Stimulated activated naive CD8-positive, alpha-beta T cell treated with anti-CD3 and anti-CD28 coated beads, Interleukin-15, Interleukin-2, amounts not matched to agents 100 ng/mL and 50 ng/mL, for 24 hours (primary cell): ENCODE data around the gene THBS2.
"Not testable (repeated sequence)": the region's sequence is repeated elsewhere in the genome, so short reads cannot be mapped to it uniquely, and the experiment has no call there.

Experiments
- H3K27ac Mint-ChIP-seq: one replicate; pipeline ENCODE4 v1.8.0; 2021; ENCODE audit warnings: mild to moderate bottlenecking, mixed read lengths
- H3K27me3 Mint-ChIP-seq: one replicate; pipeline ENCODE4 v1.8.0; 2021; ENCODE audit warnings: mixed read lengths
- H3K36me3 Mint-ChIP-seq: one replicate; pipeline ENCODE4 v1.8.0; 2021; ENCODE audit warnings: low read depth, mixed read lengths
- H3K4me1 Mint-ChIP-seq: one replicate; pipeline ENCODE4 v1.8.0; 2021; ENCODE audit warnings: low read depth, mixed read lengths
- H3K4me3 Mint-ChIP-seq: one replicate; pipeline ENCODE4 v1.8.0; 2021; ENCODE audit warnings: mild to moderate bottlenecking, mixed read lengths
- H3K9me3 Mint-ChIP-seq: one replicate; pipeline ENCODE4 v1.8.0; 2021; ENCODE audit warnings: mixed read lengths

The THBS2 gene

DNA sequence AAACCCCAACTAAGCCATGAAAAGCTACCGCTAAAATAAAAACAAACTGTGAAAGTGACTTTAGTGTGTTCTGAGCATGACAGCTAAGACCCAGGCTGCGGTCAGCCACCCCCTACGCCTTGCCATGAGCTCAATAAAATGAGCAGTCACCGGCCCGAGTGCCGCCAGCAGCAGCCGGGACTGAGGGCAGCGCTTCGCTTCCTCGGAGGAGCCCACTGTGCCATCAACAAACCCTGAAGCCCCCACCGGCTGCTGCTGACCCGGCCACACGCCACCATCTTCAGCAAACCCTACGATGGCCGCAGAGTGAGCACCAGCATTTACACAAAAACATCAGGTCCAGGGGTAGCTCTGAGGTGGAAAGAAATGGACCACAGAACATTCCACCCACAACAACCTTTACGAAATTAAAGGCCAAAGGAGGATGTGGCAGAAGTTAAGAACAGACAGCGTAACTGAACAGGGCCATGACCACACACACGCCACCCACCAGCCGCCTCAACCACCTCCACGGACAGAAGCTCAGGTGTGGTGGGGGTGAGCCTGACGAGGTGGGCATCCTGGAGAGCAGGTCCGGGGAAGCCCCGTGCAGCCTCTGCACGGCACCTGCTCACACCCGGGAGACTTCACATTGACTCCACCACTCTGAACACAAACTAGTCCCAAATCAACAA lies 67.0 kb downstream of the THBS2 start:
- Mint-ChIP-seq H3K9me3 (no peaks in the 10 kb centered on the region), H3K4me3 (no peak overlapping the region), H3K36me3 (no peaks in the 10 kb centered on the region), H3K27ac (no peak overlapping the region), H3K27me3 (no peaks in the 10 kb centered on the region), H3K4me1 (peaks cover 6% of the 10 kb centered on the region)

DNA sequence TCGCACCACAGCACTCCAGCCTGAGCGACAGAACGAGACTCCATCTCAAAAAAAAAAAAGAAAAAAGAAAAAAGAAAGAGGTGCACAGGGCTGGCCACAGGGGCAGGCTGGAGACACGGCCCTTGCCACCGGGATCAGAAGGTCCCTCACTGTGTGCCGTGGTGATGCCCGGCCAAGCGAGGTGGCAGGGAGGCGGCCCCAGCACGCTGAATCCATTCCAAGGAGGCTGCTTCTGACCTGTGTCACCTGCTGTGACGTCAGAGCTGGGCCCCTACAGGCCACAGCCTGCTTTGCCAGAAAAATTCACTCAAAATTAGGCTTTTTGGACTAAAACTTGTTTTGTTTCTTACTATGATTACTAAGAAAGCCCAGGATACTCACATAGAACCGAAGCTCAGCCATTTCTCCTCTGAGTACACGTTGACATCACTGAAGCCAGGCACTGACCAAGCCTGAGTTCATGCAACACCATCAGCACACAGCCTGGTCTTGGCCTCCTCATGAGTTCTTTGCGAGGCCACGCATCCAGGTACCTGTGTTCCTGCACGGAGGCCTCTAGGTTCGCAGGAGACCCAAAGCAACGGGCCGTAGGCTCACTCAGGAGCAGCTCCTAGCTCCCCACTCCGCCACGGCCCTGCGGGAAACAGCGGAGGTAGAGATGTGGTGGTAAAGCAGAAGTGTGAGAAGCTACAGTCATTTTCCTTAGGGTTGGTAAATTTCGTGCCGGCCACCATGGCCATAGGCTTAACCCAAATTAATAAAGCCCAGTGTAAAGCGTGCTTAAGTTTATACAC lies 67.8 kb downstream of the THBS2 start:
- H3K9me3 Mint-ChIP-seq = no peaks in the 10 kb centered on the region
- H3K27ac Mint-ChIP-seq = no peak overlapping the region
- H3K4me3 Mint-ChIP-seq = no peak overlapping the region
- H3K36me3 Mint-ChIP-seq = no peaks in the 10 kb centered on the region
- H3K27me3 Mint-ChIP-seq = no peaks in the 10 kb centered on the region
- H3K4me1 Mint-ChIP-seq = peaks cover 6% of the 10 kb centered on the region

DNA sequence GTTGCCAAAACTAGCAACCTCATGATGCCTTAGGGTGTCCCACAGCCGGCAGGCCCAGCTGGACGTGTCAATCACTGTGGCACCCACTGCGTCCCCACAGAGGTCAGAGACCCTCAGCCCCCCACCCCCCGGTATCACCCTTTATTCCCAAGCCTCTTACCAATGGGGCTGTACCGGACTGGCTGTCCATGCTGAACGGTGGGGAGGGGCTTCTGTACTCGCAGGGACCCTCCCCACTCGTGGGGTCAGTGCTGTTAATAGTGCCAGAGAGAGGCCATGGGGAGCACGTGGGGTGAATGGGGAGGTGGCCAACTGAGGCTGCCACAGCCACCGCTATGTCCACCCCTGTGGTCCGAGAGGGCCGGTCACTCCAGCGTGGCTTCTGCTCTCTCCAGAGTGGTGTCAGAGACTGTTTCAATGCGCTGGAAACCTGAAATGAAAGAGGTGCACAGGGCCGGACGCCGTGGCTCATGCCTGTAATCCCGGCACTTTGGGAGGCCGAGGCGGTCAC lies 68.6 kb downstream of the THBS2 start:
- no peak overlapping the region for H3K4me3 Mint-ChIP-seq
- peaks cover 6% of the 10 kb centered on the region for H3K4me1 Mint-ChIP-seq
- no peaks in the 10 kb centered on the region for H3K27me3 Mint-ChIP-seq
- no peaks in the 10 kb centered on the region for H3K9me3 Mint-ChIP-seq
- no peaks in the 10 kb centered on the region for H3K36me3 Mint-ChIP-seq
- no peak overlapping the region for H3K27ac Mint-ChIP-seq

DNA sequence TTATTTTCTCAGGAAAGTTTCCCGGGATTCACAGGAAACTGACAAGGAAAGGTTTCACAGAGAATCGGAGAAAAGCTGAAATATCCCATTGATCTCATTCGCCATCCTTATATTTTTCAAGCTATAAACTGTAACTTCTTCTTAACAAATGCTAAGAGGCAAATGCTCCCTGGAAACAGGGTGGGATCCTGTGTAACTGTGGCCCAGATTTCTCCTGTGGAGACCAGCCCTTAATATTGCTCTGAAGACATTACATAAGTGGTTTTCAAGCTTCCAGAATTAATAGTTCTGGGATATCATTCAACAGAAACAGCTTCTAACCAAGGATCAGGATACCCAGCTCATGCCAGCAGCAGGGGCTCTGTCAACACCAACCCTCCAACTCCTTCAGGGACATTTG lies 69.2 kb downstream of the THBS2 start:
- Mint-ChIP-seq H3K27me3 (peaks cover under 1% of the 10 kb centered on the region), H3K4me3 (no peak overlapping the region), H3K27ac (no peak overlapping the region), H3K9me3 (no peaks in the 10 kb centered on the region), H3K36me3 (no peaks in the 10 kb centered on the region), H3K4me1 (peaks cover 6% of the 10 kb centered on the region)

DNA sequence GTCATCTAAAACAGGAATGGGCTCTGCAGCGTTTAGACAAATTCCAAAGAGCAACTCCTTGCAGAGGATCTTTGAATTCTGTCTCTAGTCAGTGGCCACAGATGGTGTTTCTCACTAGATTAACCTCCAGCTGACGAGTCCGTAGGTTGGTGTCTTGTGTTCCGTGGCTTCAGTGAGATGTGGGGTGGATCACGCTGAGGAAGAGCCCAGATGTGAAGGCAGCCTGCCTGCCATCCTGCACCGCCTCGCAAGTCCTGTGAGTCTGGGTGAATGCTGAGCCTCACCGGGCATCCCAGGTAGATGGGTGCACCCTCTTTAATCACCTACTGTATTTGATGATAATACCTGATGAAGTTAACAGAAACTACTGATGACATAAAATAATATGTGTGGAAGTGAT lies 70.4 kb downstream of the THBS2 start:
- H3K4me1 Mint-ChIP-seq = peaks cover 3% of the 10 kb centered on the region
- peaks cover 4% of the 10 kb centered on the region for H3K27me3 Mint-ChIP-seq

DNA sequence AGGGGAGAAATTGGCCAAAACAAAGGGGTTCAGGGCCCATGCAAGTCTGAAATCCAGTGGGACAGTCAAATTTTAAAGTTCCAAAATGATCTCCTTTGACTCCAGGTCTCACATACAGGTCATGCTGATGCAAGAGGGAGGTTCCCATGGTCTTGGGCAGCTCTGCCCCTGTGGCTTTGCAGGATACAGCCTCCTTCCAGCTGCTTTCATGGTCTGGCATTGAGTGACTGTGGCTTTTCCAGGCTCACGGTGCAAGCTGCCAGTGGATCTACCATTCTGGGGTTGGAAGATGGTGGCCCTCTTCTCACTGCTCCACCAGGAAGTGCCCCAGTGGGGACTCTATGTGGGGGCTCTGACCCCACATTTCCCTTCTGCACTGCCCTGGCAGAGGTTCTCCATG lies 73.8 kb downstream of the THBS2 start:
- H3K27me3 Mint-ChIP-seq, H3K4me3 Mint-ChIP-seq, H3K27ac Mint-ChIP-seq, H3K9me3 Mint-ChIP-seq, H3K4me1 Mint-ChIP-seq, H3K36me3 Mint-ChIP-seq: not testable (repeated sequence)

More for the DNA sequence above, 70.4 kb downstream of the THBS2 start:
- Mint-ChIP-seq H3K36me3 (no peaks in the 10 kb centered on the region), H3K4me3 (no peak overlapping the region), H3K9me3 (no peaks in the 10 kb centered on the region), H3K27ac (no peak overlapping the region)

DNA sequence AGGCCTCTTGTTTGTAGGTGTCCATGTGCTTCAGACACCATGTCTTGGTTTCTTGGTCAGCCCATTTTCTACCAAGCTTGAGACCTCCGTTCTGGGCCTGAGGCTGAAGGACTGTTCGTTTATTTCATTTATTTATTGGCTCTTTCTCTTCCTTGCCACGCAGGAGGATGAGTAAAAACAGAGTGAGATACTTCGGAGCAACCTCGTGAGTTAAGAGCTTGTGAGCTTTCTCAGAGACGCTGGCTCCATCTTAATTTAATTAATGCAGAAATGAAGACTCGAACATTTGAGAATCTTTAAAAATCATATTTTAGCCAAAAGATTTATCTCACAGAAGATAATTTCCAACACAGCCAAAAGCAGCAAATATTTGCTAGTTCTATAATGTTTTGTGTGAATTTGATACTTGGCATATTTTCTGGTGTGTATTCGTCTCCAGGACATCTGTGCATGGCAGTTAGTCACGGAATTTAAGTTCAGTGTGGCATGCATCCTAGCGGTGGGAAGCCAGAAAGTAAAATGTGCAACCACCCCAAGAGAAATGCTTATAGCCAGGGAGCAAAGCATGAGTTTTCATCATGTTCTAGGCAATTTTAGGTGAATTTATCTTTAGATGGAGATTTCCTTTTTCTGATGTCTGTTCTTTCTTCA lies 76.0 kb downstream of the THBS2 start:
- Mint-ChIP-seq H3K9me3 (no peaks in the 10 kb centered on the region), H3K36me3 (no peaks in the 10 kb centered on the region), H3K27me3 (peaks cover 4% of the 10 kb centered on the region), H3K27ac (no peak overlapping the region), H3K4me3 (no peak overlapping the region), H3K4me1 (no peaks in the 10 kb centered on the region)

DNA sequence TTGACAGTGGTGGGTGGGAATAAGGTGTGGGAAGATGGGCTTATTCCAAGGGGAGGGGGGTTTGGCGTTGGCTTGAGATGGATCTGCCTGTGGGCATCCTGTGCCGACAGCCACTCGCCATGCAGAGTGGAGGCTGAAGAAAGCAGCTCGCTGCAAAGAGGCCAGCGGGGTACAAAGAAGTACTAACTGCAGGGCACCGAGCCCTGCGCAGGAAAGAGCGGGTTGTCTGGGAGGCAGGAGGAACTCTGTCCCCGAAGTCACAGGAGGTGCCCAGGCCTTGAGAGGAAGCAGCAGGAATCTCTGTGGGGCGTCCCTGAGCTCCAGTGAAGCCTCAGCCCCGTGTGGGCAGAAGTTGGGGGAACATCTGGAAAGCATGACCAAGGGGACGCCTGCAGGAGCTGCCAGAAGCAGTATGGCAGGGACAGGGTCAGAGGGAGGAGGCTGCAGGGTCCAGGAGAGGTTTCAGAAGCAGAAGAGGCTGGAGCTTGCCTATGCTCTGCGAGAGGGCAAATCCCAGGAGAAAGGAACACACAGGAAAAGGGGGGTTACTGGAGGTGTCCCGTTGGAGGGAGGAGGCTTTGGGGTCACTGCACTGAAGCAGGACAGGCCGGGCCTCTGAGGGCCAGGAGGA lies 77.2 kb downstream of the THBS2 start:
- Mint-ChIP-seq H3K36me3 (no peaks in the 10 kb centered on the region), H3K9me3 (no peaks in the 10 kb centered on the region), H3K27me3 (peaks cover 4% of the 10 kb centered on the region), H3K27ac (no peak overlapping the region), H3K4me1 (no peaks in the 10 kb centered on the region), H3K4me3 (no peak overlapping the region)

DNA sequence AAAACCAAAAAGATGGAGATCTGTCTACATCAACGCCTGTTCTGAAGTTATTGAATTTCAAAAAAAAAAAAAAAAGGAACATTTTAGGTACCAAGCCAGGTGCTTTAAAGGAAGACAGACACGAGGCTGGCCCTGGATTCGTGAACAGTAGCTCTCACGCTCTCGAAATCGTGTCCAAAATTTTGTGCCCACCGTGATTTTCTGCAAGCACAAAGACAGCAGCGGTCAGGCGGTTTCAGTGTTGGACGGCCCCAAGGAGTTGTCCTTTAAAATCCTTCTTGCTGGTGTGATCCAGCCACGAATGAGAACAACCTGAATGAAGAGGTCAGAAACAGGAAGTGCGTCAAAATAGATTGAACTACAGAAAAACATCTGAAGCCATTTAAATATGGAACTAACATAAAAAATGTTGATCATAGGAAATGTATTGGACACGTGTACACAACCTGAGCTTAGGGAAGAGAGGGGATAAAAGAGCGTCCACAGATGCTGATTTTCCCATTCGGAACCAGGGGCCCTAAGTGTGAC lies 78.2 kb downstream of the THBS2 start:
- Mint-ChIP-seq H3K36me3 (no peaks in the 10 kb centered on the region), H3K9me3 (no peaks in the 10 kb centered on the region), H3K27ac (no peak overlapping the region), H3K4me3 (no peak overlapping the region), H3K4me1 (no peaks in the 10 kb centered on the region), H3K27me3 (peaks cover 4% of the 10 kb centered on the region)

DNA sequence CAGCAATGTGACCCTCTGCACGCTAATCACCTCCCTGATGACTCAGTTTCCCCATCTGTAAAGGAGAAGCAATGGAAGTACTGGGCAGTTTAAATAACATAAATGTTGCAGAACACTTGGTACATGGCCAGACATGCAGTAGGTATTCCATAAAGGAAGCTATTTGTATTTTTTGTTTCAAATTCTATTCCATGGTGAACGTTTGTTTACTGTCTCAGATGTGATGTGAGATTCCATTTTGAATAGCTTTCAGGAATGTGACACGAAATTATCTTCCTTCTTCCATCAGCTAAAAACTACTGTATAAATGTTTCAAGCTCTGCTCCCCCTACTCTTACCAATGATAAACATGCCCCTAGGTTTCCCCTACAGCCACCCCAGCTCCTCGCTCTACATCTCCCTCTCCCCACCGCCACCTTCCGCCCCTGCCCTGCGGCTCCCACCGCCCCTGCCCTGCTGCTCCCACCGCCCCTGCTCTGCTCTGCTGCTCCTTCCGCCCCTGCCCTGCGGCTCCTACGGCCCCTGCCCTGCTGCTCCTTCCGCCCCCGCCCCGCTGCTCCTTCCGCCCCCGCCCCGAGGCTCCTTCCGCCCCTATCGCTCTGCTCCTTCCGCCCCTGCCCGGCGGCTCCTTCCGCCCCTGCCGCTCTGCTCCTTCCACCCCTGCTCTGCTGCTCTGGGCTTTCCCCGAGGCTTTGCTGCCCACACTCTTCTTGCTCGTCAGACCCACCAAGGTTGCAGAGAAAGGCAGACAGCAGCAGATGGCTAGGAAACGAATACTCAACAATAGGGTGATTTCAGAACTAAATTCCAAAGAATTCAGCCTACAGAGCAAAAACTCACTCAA lies 78.9 kb downstream of the THBS2 start:
- Mint-ChIP-seq H3K4me3 (no peak overlapping the region), H3K9me3 (no peaks in the 10 kb centered on the region), H3K27me3 (peaks cover 4% of the 10 kb centered on the region), H3K27ac (no peak overlapping the region), H3K36me3 (no peaks in the 10 kb centered on the region), H3K4me1 (no peaks in the 10 kb centered on the region)

DNA sequence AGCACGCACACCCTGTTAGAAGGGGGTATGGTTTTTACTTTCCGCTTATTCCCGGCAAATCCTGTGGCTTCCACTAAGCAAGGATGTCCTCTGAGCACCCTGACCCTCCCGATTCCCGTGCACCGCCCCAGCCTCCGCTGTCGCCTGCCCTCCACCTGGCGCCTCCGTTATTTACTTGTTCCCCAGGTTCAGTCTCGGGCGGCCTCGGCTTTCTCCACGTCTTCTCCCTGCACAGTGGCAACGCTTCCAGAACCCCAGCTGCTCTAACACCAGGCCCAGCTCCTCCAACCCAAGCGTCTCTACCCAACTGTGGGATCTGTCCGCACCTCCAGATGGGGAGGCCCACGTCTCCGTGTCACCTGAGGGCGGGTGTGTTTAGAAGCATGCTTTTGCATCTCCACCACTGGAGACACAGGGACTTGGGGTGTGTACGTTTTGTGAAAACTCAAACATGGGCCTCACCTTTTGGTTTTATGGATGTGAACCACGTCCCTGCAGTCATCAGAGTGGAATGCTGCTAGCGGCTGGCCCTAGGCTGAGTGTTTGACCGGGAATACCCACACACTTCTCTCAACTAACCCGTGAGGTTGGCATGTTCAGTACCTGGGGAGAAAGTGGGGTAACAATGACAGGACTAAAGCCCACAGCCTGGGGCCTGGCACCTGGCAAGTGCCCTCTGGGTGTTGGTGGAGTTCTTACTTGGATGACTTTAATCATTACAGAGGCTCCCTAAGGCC lies 79.9 kb downstream of the THBS2 start:
- Mint-ChIP-seq H3K36me3 (no peaks in the 10 kb centered on the region), H3K4me1 (no peaks in the 10 kb centered on the region), H3K27me3 (no peaks in the 10 kb centered on the region), H3K9me3 (no peaks in the 10 kb centered on the region), H3K27ac (no peak overlapping the region), H3K4me3 (no peak overlapping the region)

DNA sequence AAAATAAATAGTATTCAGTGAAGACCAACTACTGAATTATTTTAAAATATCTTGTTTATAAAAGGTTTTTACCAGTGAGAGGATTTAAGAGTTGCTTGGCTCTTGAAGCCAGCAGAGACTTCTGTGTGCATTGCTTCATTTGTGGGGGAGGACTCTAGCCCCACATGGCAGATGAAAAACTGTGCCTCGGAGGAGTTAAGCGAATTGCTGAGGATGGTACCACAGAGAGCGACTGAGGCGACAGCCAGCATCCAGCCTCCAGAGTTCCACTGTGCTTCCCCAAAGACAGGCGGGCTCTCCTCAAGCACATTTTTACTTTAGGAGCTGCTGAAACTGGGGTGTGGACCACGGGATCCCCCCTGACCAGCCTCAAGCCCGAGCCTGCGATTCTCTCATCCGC lies 80.7 kb downstream of the THBS2 start:
- H3K9me3 Mint-ChIP-seq = no peaks in the 10 kb centered on the region
- no peak overlapping the region for H3K27ac Mint-ChIP-seq
- no peaks in the 10 kb centered on the region for H3K27me3 Mint-ChIP-seq
- no peak overlapping the region for H3K4me3 Mint-ChIP-seq
- H3K4me1 Mint-ChIP-seq = no peaks in the 10 kb centered on the region
- no peaks in the 10 kb centered on the region for H3K36me3 Mint-ChIP-seq

DNA sequence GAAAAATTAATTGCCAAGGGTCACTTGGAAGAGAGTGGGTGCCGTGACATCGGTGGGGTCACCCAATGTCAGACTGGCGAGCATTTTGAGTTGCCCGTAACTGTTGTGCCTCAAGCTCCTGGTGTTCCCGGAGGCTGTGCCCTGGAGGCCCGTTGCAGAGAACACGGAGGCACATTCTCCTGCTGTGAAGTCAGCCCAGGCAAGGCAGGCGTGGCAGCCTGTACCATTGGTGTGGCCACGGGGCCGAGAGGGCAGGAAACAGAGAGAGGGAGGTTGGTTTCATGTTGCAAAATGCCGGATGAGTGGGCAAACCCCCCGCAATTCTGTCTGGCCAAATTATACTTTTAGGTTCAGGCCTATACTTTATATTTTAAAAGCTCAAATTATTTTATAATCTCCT lies 81.2 kb downstream of the THBS2 start:
- no peak overlapping the region for H3K4me3 Mint-ChIP-seq
- H3K9me3 Mint-ChIP-seq = no peaks in the 10 kb centered on the region
- H3K27me3 Mint-ChIP-seq = no peaks in the 10 kb centered on the region
- H3K27ac Mint-ChIP-seq = no peak overlapping the region
- H3K36me3 Mint-ChIP-seq = no peaks in the 10 kb centered on the region
- no peaks in the 10 kb centered on the region for H3K4me1 Mint-ChIP-seq
